ENCODE results near the gene WDR77. TPM values are rescaled to one million over a fixed set of nuclear protein-coding genes. Genes with fewer than 3 reads are reported as not detected.

Gene WDR77
- total RNA-seq, 1 donor from 2014 or later = 13.6 TPM

DNA sequence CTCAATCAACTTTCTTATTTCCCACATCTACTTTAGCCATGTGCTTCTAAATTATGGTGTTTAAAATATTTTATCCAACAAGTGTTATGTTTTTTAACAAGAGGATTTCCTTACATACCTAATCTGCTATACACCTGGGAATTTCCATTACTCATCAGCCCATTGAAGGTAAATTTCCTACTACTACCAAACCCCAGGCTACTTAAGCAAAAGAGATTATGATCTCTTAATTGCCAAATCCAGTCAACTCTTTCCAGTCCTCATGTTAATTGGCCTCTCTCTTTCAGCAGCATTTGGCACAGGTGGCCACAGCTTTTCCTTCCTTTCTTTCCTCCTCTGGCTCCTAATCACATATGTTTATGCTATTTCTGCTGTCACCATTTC lies 19.7 kb upstream of the WDR77 start:
- no peak for DNase-seq

DNA sequence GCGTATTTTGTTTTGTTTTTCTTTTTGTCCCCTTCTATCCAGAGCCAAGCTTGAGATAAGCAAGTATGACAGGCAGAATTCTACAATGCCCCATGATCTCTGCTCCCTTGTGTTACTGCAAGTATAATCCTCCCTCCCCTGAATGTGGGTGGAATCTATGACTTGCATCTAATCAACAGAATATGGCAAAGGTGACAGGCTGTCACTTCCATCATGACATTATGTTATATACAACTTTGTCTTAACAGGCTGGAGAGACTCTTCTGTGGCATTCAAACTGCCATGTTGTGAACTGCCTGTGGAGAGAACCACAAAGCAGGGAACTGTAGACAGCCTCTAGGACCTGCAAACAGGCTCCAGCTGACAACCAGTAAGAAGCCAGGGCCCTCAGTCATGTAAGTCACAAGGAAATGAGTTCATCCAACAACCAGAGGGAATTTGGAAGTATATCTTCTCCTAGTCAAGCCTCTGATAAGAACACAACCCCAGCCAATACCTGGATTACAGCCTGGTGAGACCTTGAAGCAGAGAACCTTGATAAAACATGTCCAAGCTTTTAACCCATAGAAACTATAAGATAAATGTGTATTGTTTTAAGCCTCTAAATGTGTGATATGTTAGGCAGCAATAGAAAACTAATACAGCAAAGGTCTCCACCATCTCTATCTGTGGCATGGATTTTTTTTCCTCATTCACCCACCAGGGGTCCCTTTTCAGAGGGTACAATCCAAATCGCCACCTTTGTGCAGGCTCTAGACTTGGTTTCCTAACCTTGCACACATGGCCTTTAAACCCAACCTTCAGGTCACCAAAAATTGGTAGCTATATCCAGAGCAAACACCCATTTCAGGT lies 19.0 kb upstream of the WDR77 start:
- no peak for DNase-seq

DNA sequence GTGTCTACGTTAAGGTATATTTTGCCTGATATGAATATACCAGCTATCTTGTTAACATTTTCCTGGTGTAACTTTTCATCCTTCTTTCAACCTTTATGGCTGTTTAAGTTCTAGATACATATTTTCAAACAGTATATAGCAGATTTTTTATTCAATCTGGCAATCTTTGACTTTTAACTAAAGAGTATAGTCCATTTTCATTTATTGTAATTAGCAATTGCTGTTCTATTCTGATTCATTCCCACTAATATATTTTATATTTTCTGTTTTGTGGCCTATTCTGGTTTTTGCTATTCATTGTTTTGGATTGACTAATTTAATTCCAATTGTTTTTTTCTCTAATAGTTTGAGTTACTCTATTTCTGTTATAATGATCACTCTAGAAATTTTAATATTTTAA lies 17.4 kb upstream of the WDR77 start:
- no peak for DNase-seq

DNA sequence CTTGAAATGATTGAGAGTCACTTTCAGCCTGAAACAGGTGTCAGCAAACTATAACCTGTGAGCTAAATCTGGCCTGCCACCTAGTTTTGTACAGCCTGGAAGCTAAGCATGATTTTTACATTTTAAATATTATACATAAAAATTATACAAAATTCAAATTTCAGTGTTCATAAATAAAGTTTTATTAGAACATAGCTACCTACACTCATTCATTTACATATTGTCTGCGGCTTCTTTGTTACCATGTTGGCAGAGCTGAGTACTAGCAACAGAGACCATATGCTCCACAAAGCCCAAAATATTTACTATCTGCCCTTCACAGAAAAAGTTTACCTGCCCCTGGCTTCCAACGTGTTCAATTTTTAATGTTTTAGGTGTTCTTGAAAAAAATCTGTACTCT lies 16.7 kb upstream of the WDR77 start:
- DNase-seq = no peak

DNA sequence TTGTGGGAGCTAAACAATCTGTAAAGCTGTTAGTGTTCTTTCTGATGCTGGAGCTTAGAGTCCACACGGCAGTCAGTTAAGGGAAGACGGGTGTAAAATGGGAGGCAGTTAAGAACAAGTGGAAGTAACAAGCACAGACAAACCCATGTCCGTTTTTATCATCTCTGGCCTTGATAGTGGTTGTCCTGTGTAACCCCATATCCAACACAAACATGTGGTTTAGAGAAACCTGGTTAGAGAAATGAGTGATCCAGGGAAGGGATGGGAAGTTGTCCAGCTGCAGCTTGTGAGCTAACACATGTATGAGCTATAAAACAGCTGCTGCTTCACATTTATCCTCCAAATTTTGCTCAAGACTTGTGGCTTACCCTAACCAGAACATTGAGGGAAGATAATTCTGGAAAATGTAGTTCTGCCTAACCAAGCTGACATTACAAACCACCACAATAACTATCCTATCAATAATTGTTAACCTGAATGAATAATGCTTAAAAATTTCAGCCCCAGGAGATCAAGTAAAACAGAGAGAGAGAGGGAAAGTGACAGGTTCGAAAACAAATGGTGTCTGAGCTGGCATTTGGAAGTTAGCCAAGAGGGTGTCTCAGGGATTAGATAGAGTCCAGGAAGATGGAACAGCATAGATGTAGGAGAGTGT lies 14.1 kb upstream of the WDR77 start:
- DNase-seq = no peak

DNA sequence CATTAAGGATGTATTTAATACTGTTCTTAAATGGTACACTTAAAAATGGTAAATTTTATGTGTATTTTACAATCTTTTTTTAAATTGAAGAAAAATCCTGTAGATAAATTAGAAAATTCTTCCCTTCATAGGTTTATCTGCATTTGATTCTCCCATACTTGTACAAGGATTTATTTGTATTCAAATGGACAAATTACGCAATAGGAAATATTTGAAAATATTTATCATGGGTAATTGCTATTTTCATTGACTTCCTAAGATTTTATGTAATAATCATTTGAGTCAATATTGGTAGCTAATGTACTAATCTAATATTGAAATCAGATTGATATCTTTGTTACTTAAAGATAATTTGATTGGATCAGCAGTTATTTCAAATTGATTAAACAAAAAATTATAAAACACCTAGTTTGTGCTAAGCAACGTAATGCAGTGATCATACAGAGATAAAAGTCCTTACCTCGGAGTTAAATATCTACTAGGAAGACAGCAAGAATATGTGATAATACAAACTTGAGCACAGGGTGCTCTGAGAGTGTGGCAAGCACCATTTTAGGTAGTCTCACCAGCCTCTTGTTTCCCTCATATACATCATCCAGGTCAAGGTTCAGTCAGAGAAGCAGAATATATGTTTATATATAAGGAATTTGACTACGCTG lies 13.4 kb upstream of the WDR77 start:
- DNase-seq = no peak

DNA sequence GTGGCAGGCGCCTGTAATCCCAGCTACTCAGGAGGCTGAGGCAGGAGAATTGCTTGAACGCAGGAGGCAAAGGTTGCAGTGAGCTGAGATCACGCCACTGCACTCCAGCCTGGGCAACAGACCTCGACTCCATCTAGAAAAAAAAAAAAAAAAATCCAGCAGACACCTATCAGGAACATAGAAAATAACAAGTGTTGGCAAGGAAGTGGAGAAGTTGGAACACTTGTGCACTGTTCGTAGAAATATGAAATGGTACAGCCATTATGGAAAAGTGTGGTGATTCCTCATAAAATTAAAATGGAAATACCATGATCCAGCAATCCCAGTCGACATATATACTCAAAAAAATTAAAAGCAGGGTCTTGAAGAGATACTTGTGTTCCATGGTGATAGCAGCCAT lies 12.7 kb upstream of the WDR77 start:
- DNase-seq = no peak

DNA sequence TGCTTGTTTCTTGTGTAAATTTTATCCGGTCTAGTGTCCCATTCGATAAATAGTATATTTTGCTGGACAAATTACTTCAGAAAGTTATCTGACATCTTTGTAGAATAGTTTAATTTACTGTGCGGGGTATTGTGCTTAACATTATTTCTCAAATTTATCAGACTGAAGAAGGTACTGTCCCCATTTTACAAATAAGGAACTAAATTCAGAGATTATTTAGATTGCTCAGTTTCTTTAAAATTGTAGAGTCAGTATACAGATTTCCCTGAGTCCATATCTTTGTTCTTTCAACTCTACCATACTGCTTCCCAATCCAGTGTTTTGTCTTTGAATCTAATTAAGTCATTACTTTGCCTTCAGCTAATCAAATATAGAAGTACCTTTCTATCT lies 6.6 kb upstream of the WDR77 start:
- DNase-seq = no peak

DNA sequence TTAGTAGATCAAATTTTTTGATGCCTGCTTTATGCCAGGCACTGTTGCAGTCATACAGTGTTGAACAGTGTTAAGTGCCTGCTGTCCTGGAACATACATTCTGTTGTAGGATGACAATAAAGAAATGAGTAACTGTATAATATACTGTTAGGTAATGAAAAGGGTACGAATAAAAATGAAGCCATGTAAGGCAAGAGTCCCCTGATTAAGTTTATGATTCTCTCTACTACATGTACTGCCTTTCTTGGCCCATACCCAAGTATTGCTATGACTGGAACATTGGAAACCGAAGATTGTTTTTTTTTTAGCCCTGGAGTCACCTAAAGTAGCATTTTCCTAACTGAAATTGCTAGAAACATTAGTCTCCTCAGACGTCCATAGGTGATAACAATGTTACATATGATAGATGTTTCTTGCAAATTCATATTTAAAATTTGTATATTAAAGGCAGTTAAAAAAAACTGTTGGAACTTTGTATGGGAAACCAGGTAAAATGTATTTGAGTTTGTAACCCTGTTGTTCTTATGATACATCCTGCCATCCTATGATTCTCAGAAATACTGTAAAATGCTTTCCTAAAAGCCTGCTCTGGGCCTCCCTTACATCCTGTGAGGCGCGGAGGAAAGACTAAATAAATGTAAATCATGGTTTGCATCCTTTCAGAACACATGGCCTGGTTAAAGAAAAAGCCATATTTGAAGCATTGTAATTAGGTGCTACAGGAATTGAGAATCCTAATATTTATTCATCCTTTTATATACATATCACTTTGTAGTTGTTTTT lies 6.0 kb upstream of the WDR77 start:
- no peak for DNase-seq

DNA sequence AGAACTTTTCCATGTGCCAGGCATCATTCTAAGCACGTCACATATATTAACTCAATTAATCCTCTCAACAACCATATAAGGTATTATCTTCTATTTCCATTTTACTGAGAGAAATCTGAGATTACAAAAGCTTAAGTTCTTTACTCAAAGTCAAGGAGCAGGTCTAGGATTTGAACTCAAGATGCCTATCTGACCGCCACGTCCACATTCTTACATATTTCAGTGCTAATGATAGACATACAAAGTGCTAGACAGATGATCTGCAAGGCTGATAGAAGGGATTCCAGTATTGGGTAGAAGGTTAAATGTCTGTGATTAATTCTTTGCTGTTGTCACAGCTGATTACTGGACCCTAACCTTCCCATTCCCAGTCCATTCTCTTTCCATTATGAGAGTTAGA lies 4.7 kb upstream of the WDR77 start:
- DNase-seq = no peak

DNA sequence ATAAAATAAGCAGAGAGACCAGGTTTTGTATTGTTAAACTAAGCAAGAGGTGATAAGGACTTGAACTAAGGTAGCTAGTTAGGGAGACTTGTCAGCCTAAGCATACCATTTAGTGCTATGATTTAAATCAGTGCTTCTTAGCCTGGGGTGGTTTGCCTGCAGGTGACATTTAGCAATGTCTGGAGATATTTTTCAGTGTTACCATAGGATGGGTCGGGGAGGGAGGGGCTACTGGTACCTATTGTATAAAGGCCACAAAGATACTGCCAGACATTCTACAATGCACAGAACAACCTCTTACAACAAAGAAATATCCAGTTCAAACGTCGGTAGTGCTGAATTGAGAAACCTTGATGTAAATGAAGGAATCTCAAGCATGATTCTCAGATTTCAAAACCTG lies 3.5 kb upstream of the WDR77 start:
- DNase-seq = no peak

DNA sequence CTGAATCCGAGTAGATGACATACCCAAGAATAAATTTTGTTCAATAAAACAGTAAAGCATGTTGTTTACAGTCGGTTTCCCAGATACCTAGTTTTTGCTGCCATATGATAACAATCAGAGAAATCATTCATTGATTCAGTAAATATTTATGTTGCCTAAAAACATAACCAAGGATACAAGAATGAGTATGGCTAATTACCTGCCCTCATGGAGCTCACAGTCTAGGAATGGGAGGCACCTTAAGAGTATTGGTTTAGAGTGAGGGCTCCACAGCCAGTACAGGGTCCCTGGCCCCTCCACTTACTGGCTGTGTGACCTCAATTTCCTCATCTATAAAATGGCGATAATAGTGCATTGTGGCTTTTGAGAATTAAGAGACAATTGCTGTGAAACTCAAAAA lies 1.1 kb upstream of the WDR77 start:
- no peak for DNase-seq

DNA sequence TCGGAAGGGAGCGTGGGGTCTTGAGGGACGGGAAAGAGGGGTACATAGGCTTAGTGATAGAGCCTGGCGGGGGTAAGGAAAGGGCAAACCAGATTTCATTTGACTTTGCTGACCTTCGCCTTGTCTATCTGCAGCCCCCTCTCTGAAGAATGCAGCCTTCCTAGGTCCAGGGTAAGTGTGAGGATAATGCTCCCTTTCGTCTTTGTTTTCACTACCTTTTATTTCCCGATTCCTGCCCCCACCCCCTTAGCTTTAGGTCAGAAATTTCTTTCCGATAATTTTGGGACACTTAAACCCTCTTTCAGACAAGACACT lies 604 bp upstream of the WDR77 start:
- DNase-seq = no peak

DNA sequence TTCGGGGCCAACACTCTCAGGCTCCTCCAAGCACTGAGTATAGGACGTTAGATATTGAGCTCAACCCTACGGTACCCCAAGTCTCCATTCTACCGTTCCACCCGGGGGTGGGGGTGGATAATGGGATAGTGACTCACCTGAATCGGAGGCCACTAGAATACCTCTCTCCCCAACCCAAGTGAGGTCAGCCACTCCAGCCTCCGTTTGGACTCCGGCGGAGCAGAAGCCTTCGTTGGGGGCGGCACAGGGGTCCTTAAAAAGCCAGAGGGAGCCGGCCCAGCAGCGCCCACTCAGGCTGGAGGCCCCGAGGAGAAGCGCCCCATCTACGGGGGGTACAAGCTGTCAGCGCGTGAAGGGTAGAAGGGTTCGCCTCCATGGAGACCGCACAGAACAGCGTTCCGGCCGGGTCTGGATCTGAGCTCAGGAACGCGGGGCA lies 556 bp downstream of the WDR77 start:
- DNase-seq = no peak

DNA sequence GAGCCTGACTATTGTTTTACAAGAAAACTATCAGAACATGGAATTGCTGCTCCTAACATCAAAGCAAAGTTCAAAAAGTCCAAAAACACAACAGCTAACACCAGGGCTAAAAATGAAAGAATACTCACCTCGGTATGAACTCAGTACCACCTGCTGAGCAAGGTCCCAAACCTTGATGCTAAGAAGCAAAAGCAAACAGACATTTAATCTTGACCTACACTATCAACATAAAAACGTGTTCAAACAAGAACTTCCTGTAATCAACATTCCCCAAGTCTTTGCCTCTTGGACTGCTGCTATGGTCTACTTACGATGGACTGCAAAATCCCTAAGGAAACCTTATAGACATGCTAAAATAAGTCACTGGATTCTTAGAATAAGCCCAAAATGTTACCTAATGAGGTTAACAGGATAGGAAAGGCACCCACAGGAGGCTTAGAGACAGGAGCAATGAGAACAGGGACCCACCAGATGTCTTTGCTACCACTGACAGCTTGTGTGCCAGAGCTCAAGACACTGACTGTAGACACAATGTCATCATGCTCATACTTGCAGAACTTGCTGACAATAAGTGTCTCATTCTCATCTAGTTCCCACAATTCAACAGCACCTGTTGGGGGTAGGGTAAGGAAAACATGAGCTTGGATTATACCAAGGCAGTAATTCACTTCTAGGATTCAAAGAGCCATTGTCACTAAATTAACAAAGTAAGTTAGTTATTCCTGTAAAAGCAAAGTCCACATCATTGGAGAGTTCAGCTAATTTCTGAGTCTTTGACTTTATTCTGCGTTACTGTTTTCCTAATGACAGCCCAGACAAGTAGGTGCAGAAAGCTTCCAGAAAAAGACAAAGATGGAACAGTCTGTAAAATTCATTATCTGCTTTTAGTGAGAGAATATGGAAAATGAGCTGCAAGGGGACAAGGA lies 1.8 kb downstream of the WDR77 start:
- DNase-seq = no peak

DNA sequence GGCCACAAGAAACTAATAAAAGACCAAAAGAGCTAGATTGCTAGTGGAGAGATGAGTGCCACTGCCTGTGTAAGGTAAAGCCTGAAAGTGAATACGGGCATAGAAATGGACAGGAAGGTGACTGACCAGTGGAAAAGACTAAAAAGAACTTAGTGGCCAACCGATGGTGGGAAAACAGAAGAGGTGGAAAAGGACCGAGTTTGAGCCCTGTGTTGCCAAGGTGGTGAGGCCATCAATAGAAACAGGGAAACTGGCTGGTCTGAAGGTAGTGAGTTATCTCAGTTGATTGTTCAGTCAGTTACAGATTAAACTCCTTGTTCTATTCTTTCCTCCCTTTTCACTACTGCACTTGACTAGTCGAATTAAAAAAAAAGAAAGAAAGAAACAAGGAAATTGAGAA lies 2.5 kb downstream of the WDR77 start:
- DNase-seq = no peak

DNA sequence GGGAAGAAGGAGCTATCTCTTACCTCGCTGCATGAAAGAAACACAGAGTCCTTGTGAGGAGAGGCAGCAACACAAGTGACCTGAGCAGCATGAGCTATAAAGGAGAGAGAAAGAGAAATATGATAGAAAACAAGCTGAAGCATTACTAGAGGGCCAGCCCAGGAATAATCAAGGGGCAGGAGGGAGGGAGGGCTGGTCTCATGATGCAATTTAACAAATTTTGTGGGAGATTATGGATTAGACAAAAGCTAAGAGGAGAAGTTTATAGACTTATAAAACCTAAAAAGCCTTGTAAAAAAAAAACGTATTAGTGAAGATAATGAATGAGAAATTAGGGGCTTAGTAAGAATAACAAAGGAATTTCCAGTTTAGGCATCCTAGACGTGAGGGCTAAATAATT lies 5.0 kb downstream of the WDR77 start:
- DNase-seq = no peak

DNA sequence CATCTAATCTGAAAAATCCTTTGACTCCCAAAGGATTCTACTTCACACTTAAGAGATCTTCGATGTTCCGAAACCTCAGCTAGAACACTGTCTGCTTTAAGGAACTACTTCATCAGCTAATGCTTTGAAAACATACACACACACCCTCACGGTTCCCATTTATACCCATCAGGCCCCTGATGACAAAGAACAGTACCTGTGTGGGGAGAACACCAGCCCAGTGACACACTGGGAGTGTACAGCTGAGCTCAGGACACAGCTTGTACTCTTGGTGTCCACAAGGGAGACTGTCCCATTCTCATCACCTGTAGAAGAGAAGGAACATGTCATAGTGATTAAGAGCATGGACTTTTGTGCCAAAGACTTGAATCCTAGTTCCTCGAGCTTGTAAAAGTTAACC lies 6.6 kb downstream of the WDR77 start:
- no peak for DNase-seq

DNA sequence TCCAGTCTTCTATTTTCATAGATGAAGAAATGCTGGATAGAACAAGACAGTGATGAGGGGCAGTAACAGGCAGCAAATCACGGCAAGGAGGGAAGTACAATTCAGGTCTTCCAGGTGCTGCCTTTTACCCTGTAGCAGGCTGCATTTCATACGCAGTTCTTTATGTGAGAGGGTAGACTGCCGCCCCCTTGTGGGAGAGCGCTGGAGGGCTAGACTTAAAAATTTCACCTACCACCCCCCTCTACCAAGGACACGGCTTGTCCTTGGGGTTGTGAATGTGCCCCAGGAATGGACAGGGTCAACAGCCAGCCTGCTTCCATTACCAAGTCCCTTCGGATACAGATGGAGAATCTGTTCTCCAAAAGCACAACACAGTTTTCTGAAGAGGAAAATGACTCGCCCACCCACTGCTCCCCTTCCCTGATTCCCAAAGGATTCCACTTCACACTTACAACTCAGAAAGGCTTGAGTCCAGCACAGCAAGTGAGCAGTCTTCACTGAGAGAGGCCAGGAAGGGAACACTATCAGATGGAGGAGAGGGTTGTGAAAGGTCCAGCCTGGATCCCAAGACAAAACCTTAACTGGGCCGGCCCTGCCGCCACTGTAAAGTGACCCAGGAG lies 7.4 kb downstream of the WDR77 start:
- no peak for DNase-seq

DNA sequence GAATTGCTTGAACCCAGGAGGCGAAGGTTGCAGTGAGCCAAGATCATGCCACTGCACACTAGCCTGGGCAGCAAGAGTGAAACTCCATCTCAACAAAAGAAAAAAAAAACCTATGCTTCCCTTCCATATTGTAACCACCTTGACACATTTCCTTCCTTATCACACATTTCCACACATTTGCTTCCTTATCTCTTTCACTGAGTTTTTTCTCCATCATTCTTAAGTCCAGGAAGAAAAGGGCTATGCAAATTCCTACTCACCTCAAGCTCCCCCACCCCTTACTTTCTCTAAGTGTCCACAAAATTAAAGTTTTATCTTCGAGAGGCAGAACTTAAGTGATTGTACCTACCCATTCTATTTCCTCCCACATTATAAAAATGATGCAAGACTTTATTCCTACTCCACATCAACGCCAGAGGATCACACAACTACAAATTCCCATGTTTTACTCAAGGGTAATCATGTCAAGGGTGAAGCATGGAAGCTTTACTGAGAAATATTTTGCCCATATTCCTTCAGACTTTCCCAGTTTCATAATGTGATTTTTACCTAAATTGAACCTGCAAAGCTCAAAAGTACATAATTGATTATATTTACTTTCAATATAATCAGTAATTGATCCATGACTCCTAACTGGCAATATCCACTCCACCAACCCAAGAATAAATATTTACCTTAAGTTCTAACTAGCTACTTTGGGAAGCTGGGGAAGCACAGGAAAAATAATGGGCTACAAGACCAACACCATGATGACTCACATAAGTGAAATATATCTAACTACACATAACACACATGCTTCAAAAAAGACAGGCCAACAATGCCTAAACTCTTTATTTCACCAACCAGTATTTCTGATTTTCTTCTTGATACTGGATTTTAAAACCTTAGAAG lies 9.3 kb downstream of the WDR77 start:
- no peak for DNase-seq

All from skin of body (tissue), 2 donors.